Right renal pelvis (tissue), 4 donors: ENCODE results near the gene SMIM34. TPM values are rescaled to one million over a fixed set of nuclear protein-coding genes. Genes with fewer than 3 reads are reported as not detected.
"Not testable (repeated sequence)": the region's sequence is repeated elsewhere in the genome, so short reads cannot be mapped to it uniquely, and the experiment has no call there.

ENCODE experiments used
- DNase-seq, 4 donors: peaks; one replicate each; pipeline ENCODE4 v3.0.0-alpha.2; 2013; ENCODE audit warnings: low read depth in 4 of 4, low spot score in 3 of 4, missing footprints in 1 of 4
- polyA plus RNA-seq, 4 donors: library from polyadenylated mRNA; unstranded; fragments of 120-200 nt; gene quantifications; one replicate each; pipeline ENCODE4 v1.2.1, GENCODE V29; 2013; ENCODE audit not compliant: insufficient read length in 4 of 4

Gene SMIM34
- under 1 TPM; 0.22 to 0.46 (median 0.31) TPM for polyA plus RNA-seq

- DNase-seq: not testable (repeated sequence)
These were observed at the start of gene SMIM34 for GRCh38 chr21:34423805-34424204. Gene SMIM34 (minus strand): TSS chr21:34423951. CDS start chr21:34423839, 112 bp downstream.

- DNase-seq: not testable (repeated sequence)
These were observed 43.6 kb upstream of the SMIM34 start for GRCh38 chr21:34467333-34467732.

- DNase-seq: not testable (repeated sequence)
These were observed 35.7 kb upstream of the SMIM34 start for GRCh38 chr21:34459426-34459825.

GRCh38 chr21:34458266-34458665, 34.5 kb upstream of the SMIM34 start:
- not testable (repeated sequence) for DNase-seq

GRCh38 chr21:34456180-34456579, 32.4 kb upstream of the SMIM34 start:
- DNase-seq: not testable (repeated sequence)

- not testable (repeated sequence) for DNase-seq
These were observed 31.9 kb upstream of the SMIM34 start for GRCh38 chr21:34455628-34456027.

- not testable (repeated sequence) for DNase-seq
These were observed 23.3 kb upstream of the SMIM34 start for GRCh38 chr21:34447018-34447417.

GRCh38 chr21:34443486-34443885, 19.7 kb upstream of the SMIM34 start:
- DNase-seq: not testable (repeated sequence)

- not testable (repeated sequence) for DNase-seq
These were observed 6.0 kb upstream of the SMIM34 start for GRCh38 chr21:34429710-34430109.

- DNase-seq: not testable (repeated sequence)
These were observed 4.7 kb upstream of the SMIM34 start for GRCh38 chr21:34428441-34428840.

- not testable (repeated sequence) for DNase-seq
These were observed 3.6 kb upstream of the SMIM34 start for GRCh38 chr21:34427339-34427738.

GRCh38 chr21:34417448-34418077, 6.2 kb downstream of the SMIM34 start:
- DNase-seq: not testable (repeated sequence)

- DNase-seq: not testable (repeated sequence)
These were observed 16.5 kb downstream of the SMIM34 start for GRCh38 chr21:34407294-34407693.

GRCh38 chr21:34406676-34407075, 17.1 kb downstream of the SMIM34 start:
- DNase-seq: not testable (repeated sequence)

GRCh38 chr21:34406102-34406501, 17.6 kb downstream of the SMIM34 start:
- not testable (repeated sequence) for DNase-seq

- DNase-seq: not testable (repeated sequence)
These were observed 18.1 kb downstream of the SMIM34 start for GRCh38 chr21:34405686-34406085.

GRCh38 chr21:34404742-34405141, 19.0 kb downstream of the SMIM34 start:
- not testable (repeated sequence) for DNase-seq

- not testable (repeated sequence) for DNase-seq
These were observed 23.2 kb downstream of the SMIM34 start for GRCh38 chr21:34400522-34400921.

- not testable (repeated sequence) for DNase-seq
These were observed 39.9 kb downstream of the SMIM34 start for GRCh38 chr21:34383724-34384415.

- not testable (repeated sequence) for DNase-seq
These were observed 40.6 kb downstream of the SMIM34 start for GRCh38 chr21:34383138-34383537.

GRCh38 chr21:34375619-34375972, 48.2 kb downstream of the SMIM34 start:
- DNase-seq: not testable (repeated sequence)
